Calu3 (cell line): Measurements from ENCODE around the gene ITK. TPM values are rescaled to one million over a fixed set of nuclear protein-coding genes. Genes with fewer than 3 reads are reported as not detected.

ENCODE experiments used
- BruUV-seq: library from RNA; stranded (reverse); fragments of 400-500 nt; replicated peaks from 2 replicates; lab custom pipeline; 2021; lab: Mats Ljungman, UMichigan
- CTCF ChIA-PET: fragments of 300-600 bp; sonication (Branson Sonifier 250); formaldehyde crosslinking; loops from one replicate; lab custom pipeline; 2022; ENCODE audit warnings: antibody characterized with exemption; lab: Charles Lee
- DNase-seq: peaks from one replicate; pipeline ENCODE4 v3.0.0; 2022
- H3K27ac Mint-ChIP-seq: one replicate; pipeline ENCODE4 v1.8.0; 2022; ENCODE audit warnings: mixed read lengths; ENCODE audit not compliant: unreplicated experiment
- H3K27me3 Mint-ChIP-seq: one replicate; pipeline ENCODE4 v1.8.0; 2022; ENCODE audit warnings: mixed read lengths; ENCODE audit not compliant: unreplicated experiment
- H3K36me3 Mint-ChIP-seq: one replicate; pipeline ENCODE4 v1.8.0; 2022; ENCODE audit warnings: mild to moderate bottlenecking, moderate library complexity, mixed read lengths; ENCODE audit not compliant: insufficient read depth, unreplicated experiment
- H3K4me1 Mint-ChIP-seq: one replicate; pipeline ENCODE4 v1.8.0; 2022; ENCODE audit warnings: mild to moderate bottlenecking, low read depth, mixed read lengths; ENCODE audit not compliant: unreplicated experiment
- H3K4me3 Mint-ChIP-seq: one replicate; pipeline ENCODE4 v1.8.0; 2022; ENCODE audit warnings: mild to moderate bottlenecking, low read depth, moderate library complexity, mixed read lengths; ENCODE audit not compliant: unreplicated experiment
- H3K9me3 Mint-ChIP-seq: one replicate; pipeline ENCODE4 v1.8.0; 2022; ENCODE audit warnings: low read depth, mixed read lengths; ENCODE audit not compliant: unreplicated experiment
- intact Hi-C: fragments of 100-400 bp; cut with micrococcal nuclease; formaldehyde crosslinking; loops from one replicate; pipeline ENCODE4 v1.10.0; 2022; ENCODE audit not compliant: unreplicated experiment
- total RNA-seq: library from RNA; stranded (reverse); gene quantifications from 2 replicates; pipeline ENCODE4 v1.2.3, GENCODE V29; 2022
- TF ChIP-seq, protein P1 (sequence below): fragments of 200-600 bp; IDR thresholded peaks from one replicate; pipeline ENCODE4 v1.8.0; 2022; ENCODE audit warnings: antibody characterized with exemption; ENCODE audit not compliant: unreplicated experiment

ITK gene
- total RNA-seq, 1 experiment from 2014 or later: not detected

DNA sequence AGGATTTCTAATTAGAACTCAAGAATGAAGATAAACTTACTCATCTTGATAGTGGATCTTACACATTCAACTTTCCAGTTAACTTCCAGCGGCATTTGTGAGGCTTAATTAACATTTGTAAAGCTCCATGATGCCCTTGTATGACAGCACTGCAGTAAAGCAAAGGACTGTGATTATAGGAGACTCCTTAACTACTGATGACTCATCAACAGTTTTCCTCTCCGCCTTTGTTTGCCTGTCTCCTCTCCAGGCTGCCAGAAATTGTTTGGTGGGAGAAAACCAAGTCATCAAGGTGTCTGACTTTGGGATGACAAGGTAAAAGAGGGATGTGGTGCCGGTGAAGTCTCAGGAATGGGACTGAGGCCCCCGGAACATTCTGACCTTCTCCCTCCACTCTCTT, 64.8 kb downstream of the ITK start:
- no TSS peak for BruUV-seq
- no peak for DNase-seq
- Mint-ChIP-seq H3K27ac (no peak overlapping the region), H3K36me3 (no peaks in the 10 kb centered on the region), H3K4me3 (no peak overlapping the region), H3K27me3 (no peaks in the 10 kb centered on the region), H3K9me3 (no peaks in the 10 kb centered on the region), H3K4me1 (no peaks in the 10 kb centered on the region)
- intact Hi-C loops: no loop called here
- CTCF ChIA-PET: interaction anchor here (0.5 kb wide), 1 partner anchor 14 kb away, joined by 3 read pairs; no protein-coding TSS in a partner anchor
- TF ChIP-seq, protein P1, sequence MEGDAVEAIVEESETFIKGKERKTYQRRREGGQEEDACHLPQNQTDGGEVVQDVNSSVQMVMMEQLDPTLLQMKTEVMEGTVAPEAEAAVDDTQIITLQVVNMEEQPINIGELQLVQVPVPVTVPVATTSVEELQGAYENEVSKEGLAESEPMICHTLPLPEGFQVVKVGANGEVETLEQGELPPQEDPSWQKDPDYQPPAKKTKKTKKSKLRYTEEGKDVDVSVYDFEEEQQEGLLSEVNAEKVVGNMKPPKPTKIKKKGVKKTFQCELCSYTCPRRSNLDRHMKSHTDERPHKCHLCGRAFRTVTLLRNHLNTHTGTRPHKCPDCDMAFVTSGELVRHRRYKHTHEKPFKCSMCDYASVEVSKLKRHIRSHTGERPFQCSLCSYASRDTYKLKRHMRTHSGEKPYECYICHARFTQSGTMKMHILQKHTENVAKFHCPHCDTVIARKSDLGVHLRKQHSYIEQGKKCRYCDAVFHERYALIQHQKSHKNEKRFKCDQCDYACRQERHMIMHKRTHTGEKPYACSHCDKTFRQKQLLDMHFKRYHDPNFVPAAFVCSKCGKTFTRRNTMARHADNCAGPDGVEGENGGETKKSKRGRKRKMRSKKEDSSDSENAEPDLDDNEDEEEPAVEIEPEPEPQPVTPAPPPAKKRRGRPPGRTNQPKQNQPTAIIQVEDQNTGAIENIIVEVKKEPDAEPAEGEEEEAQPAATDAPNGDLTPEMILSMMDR: no peak

DNA sequence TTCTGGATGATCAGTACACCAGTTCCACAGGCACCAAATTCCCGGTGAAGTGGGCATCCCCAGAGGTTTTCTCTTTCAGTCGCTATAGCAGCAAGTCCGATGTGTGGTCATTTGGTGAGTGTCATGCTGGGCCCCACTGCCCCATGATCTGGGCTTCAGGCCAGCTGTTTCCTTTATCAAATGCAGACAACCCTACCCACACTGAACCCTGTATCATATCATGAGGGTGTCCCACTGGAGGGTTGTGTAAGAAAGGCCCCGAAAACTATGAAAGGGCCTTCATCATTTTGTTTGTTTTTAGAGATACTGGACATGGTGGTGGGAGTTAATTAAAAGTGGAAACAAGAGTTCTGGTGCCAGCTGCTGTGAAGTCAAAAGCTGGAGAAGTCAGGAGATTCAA, 65.2 kb downstream of the ITK start:
- TF ChIP-seq, protein P1: no peak
- H3K4me1 Mint-ChIP-seq: no peaks in the 10 kb centered on the region
- CTCF ChIA-PET: no interaction called here
- intact Hi-C loops: no loop called here
- no peaks in the 10 kb centered on the region for H3K27me3 Mint-ChIP-seq
- no TSS peak for BruUV-seq
- DNase-seq: no peak
- no peak overlapping the region for H3K27ac Mint-ChIP-seq
- no peaks in the 10 kb centered on the region for H3K36me3 Mint-ChIP-seq
- H3K9me3 Mint-ChIP-seq: no peaks in the 10 kb centered on the region
- no peak overlapping the region for H3K4me3 Mint-ChIP-seq

DNA sequence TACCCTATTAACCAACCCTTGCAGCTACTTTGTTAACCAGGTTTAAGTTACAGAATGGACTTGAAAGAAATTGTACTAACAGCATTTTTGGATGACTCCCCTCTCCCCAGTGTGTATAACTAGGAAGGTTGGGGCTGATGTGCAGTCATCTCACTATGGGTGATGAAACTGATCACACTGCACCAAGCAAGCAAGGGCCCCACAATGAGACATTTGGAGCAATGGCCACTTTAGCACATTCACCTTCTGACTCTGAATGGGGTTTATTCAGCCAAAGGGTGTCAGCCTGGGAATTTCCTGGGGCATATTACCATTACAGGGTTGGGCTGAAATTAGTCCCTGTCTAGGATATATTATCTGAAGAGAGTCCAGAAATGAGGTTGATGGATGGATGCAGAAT, 66.6 kb downstream of the ITK start:
- H3K36me3 Mint-ChIP-seq: no peaks in the 10 kb centered on the region
- no peaks in the 10 kb centered on the region for H3K9me3 Mint-ChIP-seq
- no peaks in the 10 kb centered on the region for H3K4me1 Mint-ChIP-seq
- CTCF ChIA-PET: no interaction called here
- H3K27me3 Mint-ChIP-seq: no peaks in the 10 kb centered on the region
- BruUV-seq: no TSS peak
- H3K4me3 Mint-ChIP-seq: no peak overlapping the region
- DNase-seq: no peak
- intact Hi-C loops: no loop called here
- TF ChIP-seq, protein P1: no peak
- no peak overlapping the region for H3K27ac Mint-ChIP-seq

DNA sequence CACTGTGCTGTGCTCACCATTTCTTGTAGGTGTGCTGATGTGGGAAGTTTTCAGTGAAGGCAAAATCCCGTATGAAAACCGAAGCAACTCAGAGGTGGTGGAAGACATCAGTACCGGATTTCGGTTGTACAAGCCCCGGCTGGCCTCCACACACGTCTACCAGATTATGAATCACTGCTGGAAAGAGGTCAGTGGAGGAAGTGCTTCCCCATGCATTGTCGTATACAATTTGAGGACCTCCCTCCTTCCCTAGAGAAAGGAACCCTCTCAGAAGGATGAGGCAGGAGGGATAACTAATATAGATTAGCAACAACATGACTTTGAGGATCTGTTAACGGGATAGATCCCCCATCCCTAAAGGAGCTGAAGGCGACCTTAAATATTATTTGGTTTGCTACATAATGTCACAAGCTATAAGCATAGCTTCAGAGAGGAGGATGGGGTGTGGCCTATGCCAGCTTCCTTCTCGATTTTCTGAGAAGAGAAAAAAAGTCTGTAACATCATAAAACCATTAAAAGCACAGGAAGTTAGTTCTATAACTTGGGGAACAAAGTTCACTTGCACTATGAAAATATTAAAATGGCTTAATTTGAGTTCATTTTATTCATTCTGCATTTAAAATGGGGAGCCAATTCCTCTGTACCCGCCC, 68.3 kb downstream of the ITK start:
- no TSS peak for BruUV-seq
- no peak overlapping the region for H3K27ac Mint-ChIP-seq
- intact Hi-C loops: no loop called here
- TF ChIP-seq, protein P1: no peak
- DNase-seq: no peak
- H3K4me1 Mint-ChIP-seq: no peaks in the 10 kb centered on the region
- H3K27me3 Mint-ChIP-seq: no peaks in the 10 kb centered on the region
- H3K4me3 Mint-ChIP-seq: no peak overlapping the region
- H3K9me3 Mint-ChIP-seq: no peaks in the 10 kb centered on the region
- CTCF ChIA-PET: interaction anchor here (0.6 kb wide), 1 partner anchor 93 kb away, joined by 3 read pairs; no protein-coding TSS in a partner anchor
- H3K36me3 Mint-ChIP-seq: no peaks in the 10 kb centered on the region
